GM19397 (cell line): ENCODE measurements around the gene VRK1.

Experiments used
- ATAC-seq: cut with Tn5 transposase; IDR thresholded peaks from one replicate; pipeline ENCODE4 v1.9.1; 2021; ENCODE audit warnings: mild to moderate bottlenecking, moderate library complexity; ENCODE audit not compliant: unreplicated experiment

The VRK1 gene

GRCh38 chr14:96823652-96824051, 26.5 kb downstream of the VRK1 start:
- ATAC-seq, result no peak

- no peak for ATAC-seq
Observed at GRCh38 chr14:96824283-96824682, 27.1 kb downstream of the VRK1 start.

GRCh38 chr14:96826818-96827217, 29.6 kb downstream of the VRK1 start:
- no peak for ATAC-seq

- no peak for ATAC-seq
Observed at GRCh38 chr14:96827290-96827689, 30.1 kb downstream of the VRK1 start.

GRCh38 chr14:96829791-96830190, 32.6 kb downstream of the VRK1 start:
- no peak for ATAC-seq

- no peak for ATAC-seq
Observed at GRCh38 chr14:96830946-96831345, 33.8 kb downstream of the VRK1 start.

GRCh38 chr14:96832351-96832750, 35.2 kb downstream of the VRK1 start:
- no peak for ATAC-seq

- ATAC-seq, result no peak
Observed at GRCh38 chr14:96838449-96838848, 41.3 kb downstream of the VRK1 start.

- no peak for ATAC-seq
Observed at GRCh38 chr14:96839251-96839650, 42.1 kb downstream of the VRK1 start.

GRCh38 chr14:96843137-96843536, 46.0 kb downstream of the VRK1 start:
- no peak for ATAC-seq

GRCh38 chr14:96844857-96845570, 47.8 kb downstream of the VRK1 start:
- no peak for ATAC-seq

GRCh38 chr14:96847451-96847850, 50.3 kb downstream of the VRK1 start:
- no peak for ATAC-seq

GRCh38 chr14:96848011-96848410, 50.8 kb downstream of the VRK1 start:
- no peak for ATAC-seq

- ATAC-seq, result no peak
Observed at GRCh38 chr14:96849733-96850132, 52.6 kb downstream of the VRK1 start.

- ATAC-seq, result no peak
Observed at GRCh38 chr14:96851694-96852381, 54.7 kb downstream of the VRK1 start.

- no peak for ATAC-seq
Observed at GRCh38 chr14:96852823-96853422, 55.7 kb downstream of the VRK1 start.

- no peak for ATAC-seq
Observed at GRCh38 chr14:96858643-96859042, 61.5 kb downstream of the VRK1 start.

- ATAC-seq, result no peak
Observed at GRCh38 chr14:96861568-96862310, 64.6 kb downstream of the VRK1 start.

- ATAC-seq, result no peak
Observed at GRCh38 chr14:96863327-96863985, 66.3 kb downstream of the VRK1 start.

GRCh38 chr14:96863986-96864330, 66.8 kb downstream of the VRK1 start:
- no peak for ATAC-seq

- ATAC-seq, result no peak
Observed at GRCh38 chr14:96867634-96868033, 70.5 kb downstream of the VRK1 start.
